HAP-1 (cell line): ENCODE results near the gene PCDHB7.
"Not testable (repeated sequence)": the region's sequence is repeated elsewhere in the genome, so short reads cannot be mapped to it uniquely, and the experiment has no call there.

Source experiments
- DNase-seq, 2 experiments: peaks; one replicate each; pipeline ENCODE4 v3.0.0-alpha.2; 2016 to 2020; ENCODE audit warnings: low spot score in 2 of 2
- H3K27me3 ChIP-seq: fragments of 250-450 bp; sonication (Bioruptor Pico); 2 replicates; pipeline ENCODE4 v1.5.1; 2020; ENCODE audit warnings: low read depth, mild to moderate bottlenecking, moderate library complexity
- H3K36me3 ChIP-seq: fragments of 250-450 bp; sonication (Bioruptor Pico); replicated peaks from 2 replicates; pipeline ENCODE4 v1.5.1; 2020; ENCODE audit warnings: mild to moderate bottlenecking
- H3K4me1 ChIP-seq: fragments of 250-450 bp; sonication (Bioruptor Pico); 2 replicates; pipeline ENCODE4 v1.5.1; 2020; ENCODE audit warnings: mild to moderate bottlenecking
- H3K4me3 ChIP-seq: fragments of 250-450 bp; sonication (Bioruptor Pico); 2 replicates; pipeline ENCODE4 v1.5.1; 2020; ENCODE audit warnings: mild to moderate bottlenecking, moderate library complexity
- H3K9me3 ChIP-seq: fragments of 250-450 bp; sonication (Bioruptor Pico); 2 replicates; pipeline ENCODE4 v1.5.1; 2020; ENCODE audit warnings: mild to moderate bottlenecking, moderate library complexity
- in situ Hi-C: fragments of 300-500 bp; cut with MboI; formaldehyde crosslinking; loops from 3 replicates; pipeline ENCODE4 v1.14.3; 2020; ENCODE audit warnings: low sequenced_read_pairs, inconsistent platforms, mixed read lengths

PCDHB7 gene

DNA sequence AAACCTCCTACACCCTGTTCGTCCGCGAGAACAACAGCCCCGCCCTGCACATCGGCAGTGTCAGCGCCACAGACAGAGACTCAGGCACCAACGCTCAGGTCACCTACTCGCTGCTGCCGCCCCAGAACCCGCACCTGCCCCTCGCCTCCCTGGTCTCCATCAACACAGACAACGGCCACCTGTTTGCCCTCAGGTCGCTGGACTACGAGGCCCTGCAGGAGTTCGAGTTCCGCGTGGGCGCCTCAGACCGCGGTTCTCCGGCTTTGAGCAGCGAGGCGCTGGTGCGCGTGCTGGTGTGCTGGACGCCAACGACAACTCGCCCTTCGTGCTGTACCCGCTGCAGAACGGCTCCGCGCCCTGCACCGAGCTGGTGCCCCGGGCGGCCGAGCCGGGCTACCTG is 15.1 kb upstream of the PCDHB7 start:
- H3K27me3 ChIP-seq, H3K36me3 ChIP-seq, DNase-seq, H3K4me3 ChIP-seq, H3K9me3 ChIP-seq, in situ Hi-C loops, H3K4me1 ChIP-seq: not testable (repeated sequence)

DNA sequence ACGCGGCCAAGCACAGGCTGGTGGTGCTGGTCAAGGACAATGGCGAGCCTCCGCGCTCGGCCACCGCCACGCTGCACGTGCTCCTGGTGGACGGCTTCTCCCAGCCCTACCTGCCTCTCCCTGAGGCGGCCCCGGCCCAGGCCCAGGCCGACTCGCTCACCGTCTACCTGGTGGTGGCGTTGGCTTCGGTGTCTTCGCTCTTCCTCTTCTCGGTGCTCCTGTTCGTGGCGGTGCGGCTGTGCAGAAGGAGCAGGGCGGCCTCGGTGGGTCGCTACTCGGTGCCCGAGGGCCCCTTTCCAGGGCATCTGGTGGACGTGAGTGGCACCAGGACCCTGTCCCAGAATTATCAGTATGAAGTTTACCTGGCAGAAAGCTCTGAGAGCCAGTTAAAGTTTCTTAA is 14.5 kb upstream of the PCDHB7 start:
- H3K36me3 ChIP-seq, H3K27me3 ChIP-seq, H3K4me3 ChIP-seq, DNase-seq, H3K9me3 ChIP-seq, in situ Hi-C loops, H3K4me1 ChIP-seq: not testable (repeated sequence)

GRCh38 chr5:141174291-141175104 is 2.1 kb downstream of the PCDHB7 start:
- H3K4me1 ChIP-seq, in situ Hi-C loops, H3K36me3 ChIP-seq, H3K4me3 ChIP-seq, H3K27me3 ChIP-seq, DNase-seq, H3K9me3 ChIP-seq: not testable (repeated sequence)

GRCh38 chr5:141175933-141176332 is 3.5 kb downstream of the PCDHB7 start:
- in situ Hi-C loops, result no loop called here
- Histone ChIP-seq H3K4me3 (no peak overlapping the region), H3K27me3 (no peaks in the 10 kb centered on the region), H3K4me1 (no peaks in the 10 kb centered on the region), H3K9me3 (no peaks in the 10 kb centered on the region), H3K36me3 (no peaks in the 10 kb centered on the region)
- no peak for DNase-seq

DNA sequence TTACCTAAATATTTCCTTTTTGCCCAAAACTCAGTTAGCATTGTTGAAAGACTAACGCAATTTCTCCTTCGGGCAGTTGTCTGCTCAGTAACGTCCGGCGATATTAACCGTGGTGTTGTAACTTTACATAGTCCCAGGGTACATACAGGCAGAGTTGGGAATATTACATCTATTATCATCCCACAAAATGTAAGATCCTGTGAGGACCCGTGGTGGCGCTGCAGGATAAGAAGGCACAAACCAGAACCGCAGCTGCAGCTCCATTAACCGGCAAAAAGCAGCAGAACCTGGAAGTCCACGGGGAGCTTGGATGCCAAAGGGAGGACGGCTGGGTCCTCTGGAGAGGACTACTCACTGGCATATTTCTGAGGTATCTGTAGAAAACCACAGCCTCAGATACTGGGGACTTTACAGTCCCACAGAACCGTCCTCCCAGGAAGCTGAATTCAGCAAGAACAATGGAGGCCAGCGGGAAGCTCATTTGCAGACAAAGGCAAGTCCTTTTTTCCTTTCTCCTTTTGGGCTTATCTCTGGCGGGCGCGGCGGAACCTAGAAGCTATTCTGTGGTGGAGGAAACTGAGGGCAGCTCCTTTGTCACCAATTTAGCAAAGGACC is 5.2 kb downstream of the PCDHB7 start, which contains the start of gene PCDHB8:
PCDHB8 (plus strand) TSS at position 214 of the 615 bp plus-strand sequence; CDS start at position 459, 245 bp downstream.
- H3K4me1 ChIP-seq, H3K27me3 ChIP-seq, in situ Hi-C loops, H3K9me3 ChIP-seq, H3K36me3 ChIP-seq: not testable (repeated sequence)
- H3K4me3 ChIP-seq, result peak within 1 kb of the TSS; percentile 13; the same call in 1 of the 2 replicates
- peak; percentile 8 to 26 for DNase-seq

- H3K9me3 ChIP-seq, H3K36me3 ChIP-seq, H3K4me3 ChIP-seq, in situ Hi-C loops, H3K4me1 ChIP-seq, DNase-seq, H3K27me3 ChIP-seq: not testable (repeated sequence)
These were observed 6.9 kb downstream of the PCDHB7 start for GRCh38 chr5:141179371-141179770.

- H3K27me3 ChIP-seq, DNase-seq, H3K9me3 ChIP-seq, H3K4me3 ChIP-seq, H3K4me1 ChIP-seq, H3K36me3 ChIP-seq, in situ Hi-C loops: not testable (repeated sequence)
These were observed 7.4 kb downstream of the PCDHB7 start for GRCh38 chr5:141179876-141180275.

- Histone ChIP-seq H3K27me3 (no peaks in the 10 kb centered on the region), H3K4me1 (no peaks in the 10 kb centered on the region), H3K36me3 (no peaks in the 10 kb centered on the region), H3K9me3 (no peaks in the 10 kb centered on the region; the same call in 1 of the 2 replicates), H3K4me3 (no peak overlapping the region)
- in situ Hi-C loops, result no loop called here
- no peak for DNase-seq
These were observed 7.9 kb downstream of the PCDHB7 start for GRCh38 chr5:141180313-141180712.

- no peaks in the 10 kb centered on the region for H3K36me3 ChIP-seq
- no peaks in the 10 kb centered on the region for H3K4me1 ChIP-seq
- in situ Hi-C loops, result no loop called here
- no peaks in the 10 kb centered on the region for H3K27me3 ChIP-seq
- no peaks in the 10 kb centered on the region; the same call in 1 of the 2 replicates for H3K9me3 ChIP-seq
- no peak for DNase-seq
- no peak within 1 kb of the TSS for H3K4me3 ChIP-seq
These were observed 9.8 kb downstream of the PCDHB7 start, which contains the start of gene PCDHB16 for GRCh38 chr5:141182248-141182647. Gene PCDHB16 (plus strand): TSS chr5:141182387. CDS start chr5:141182560, 173 bp downstream.

GRCh38 chr5:141184117-141184855 is 11.8 kb downstream of the PCDHB7 start:
- H3K36me3 ChIP-seq, H3K27me3 ChIP-seq, H3K4me3 ChIP-seq, in situ Hi-C loops, DNase-seq, H3K4me1 ChIP-seq, H3K9me3 ChIP-seq: not testable (repeated sequence)

DNA sequence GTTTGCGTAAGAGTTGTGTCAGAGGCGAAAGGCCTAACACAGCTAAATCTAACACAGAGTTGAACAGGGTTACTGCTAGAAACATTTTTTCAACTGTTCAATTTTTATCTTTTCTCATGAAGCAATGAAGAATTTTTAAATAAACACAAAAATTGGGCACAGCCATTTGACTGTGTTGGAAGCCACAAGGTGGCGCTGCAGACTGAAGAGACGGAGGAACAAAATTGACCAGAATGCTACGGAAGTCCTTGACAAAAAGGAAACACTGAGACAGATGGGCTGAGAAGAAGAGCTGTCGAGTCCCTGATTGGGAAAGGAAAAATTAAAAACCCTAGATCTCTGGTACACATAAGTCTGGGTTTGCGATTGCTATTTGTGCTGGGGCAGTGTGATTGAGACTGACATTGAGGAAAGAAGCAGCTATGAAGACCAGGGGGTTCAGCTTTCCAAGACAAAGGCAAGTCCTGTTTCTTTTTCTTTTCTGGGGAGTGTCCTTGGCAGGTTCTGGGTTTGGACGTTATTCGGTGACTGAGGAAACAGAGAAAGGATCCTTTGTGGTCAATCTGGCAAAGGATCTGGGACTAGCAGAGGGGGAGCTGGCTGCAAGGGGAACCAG is 14.6 kb downstream of the PCDHB7 start, which contains the start of gene PCDHB9:
PCDHB9 (plus strand) TSS at position 265 of the 616 bp plus-strand sequence; CDS start at position 423, 158 bp downstream.
- Histone ChIP-seq H3K4me1 (no peaks in the 10 kb centered on the region), H3K4me3 (no peak within 1 kb of the TSS), H3K36me3 (no peaks in the 10 kb centered on the region), H3K9me3 (no peaks in the 10 kb centered on the region), H3K27me3 (no peaks in the 10 kb centered on the region)
- peak; percentile 23 to 67 for DNase-seq
- in situ Hi-C loops, result no loop called here

DNA sequence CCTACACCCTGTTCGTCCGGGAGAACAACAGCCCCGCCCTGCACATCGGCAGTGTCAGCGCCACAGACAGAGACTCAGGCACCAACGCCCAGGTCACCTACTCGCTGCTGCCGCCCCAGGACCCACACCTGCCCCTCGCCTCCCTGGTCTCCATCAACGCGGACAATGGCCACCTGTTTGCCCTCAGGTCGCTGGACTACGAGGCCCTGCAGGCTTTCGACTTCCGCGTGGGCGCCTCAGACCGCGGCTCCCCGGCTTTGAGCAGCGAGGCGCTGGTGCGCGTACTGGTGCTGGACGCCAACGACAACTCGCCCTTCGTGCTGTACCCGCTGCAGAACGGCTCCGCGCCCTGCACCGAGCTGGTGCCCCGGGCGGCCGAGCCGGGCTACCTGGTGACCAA is 16.2 kb downstream of the PCDHB7 start:
- H3K4me3 ChIP-seq, H3K4me1 ChIP-seq, H3K9me3 ChIP-seq, H3K27me3 ChIP-seq, in situ Hi-C loops, DNase-seq, H3K36me3 ChIP-seq: not testable (repeated sequence)

DNA sequence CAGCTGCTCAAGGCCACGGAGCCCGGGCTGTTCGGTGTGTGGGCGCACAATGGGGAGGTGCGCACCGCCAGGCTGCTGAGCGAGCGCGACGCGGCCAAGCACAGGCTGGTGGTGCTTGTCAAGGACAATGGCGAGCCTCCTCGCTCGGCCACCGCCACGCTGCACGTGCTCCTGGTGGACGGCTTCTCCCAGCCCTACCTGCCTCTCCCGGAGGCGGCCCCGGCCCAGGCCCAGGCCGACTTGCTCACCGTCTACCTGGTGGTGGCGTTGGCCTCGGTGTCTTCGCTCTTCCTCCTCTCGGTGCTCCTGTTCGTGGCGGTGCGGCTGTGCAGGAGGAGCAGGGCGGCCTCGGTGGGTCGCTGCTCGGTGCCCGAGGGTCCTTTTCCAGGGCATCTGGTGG is 16.7 kb downstream of the PCDHB7 start:
- DNase-seq, H3K36me3 ChIP-seq, in situ Hi-C loops, H3K4me1 ChIP-seq, H3K9me3 ChIP-seq, H3K4me3 ChIP-seq, H3K27me3 ChIP-seq: not testable (repeated sequence)
